Gastroesophageal sphincter (tissue), 3 donors: ENCODE results near the gene PCDHGA9.

ENCODE experiments used
- POLR2A ChIP-seq, 2 donors: fragments of 450-650 bp; IDR thresholded peaks; one replicate each; pipeline ENCODE4 v1.6.1; 2017; ENCODE audit warnings: antibody characterized with exemption in 2 of 2, mild to moderate bottlenecking in 2 of 2, moderate library complexity in 1 of 2
- TF ChIP-seq, protein P1 (sequence below), 4 experiments: fragments of 200-600 bp in 2 of 4; fragments of 450-650 bp in 2 of 4; sonication (generic) in 1 of 4; IDR thresholded peaks; one replicate each; pipeline ENCODE4 v1.5.1; 2017 to 2019; ENCODE audit warnings: antibody characterized with exemption in 4 of 4, mild to moderate bottlenecking in 2 of 4, moderate library complexity in 2 of 4

DNA sequence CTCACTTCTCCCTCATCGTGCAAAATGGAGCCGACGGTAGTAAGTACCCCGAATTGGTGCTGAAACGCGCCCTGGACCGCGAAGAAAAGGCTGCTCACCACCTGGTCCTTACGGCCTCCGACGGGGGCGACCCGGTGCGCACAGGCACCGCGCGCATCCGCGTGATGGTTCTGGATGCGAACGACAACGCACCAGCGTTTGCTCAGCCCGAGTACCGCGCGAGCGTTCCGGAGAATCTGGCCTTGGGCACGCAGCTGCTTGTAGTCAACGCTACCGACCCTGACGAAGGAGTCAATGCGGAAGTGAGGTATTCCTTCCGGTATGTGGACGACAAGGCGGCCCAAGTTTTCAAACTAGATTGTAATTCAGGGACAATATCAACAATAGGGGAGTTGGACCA is 28.7 kb downstream of the PCDHGA9 start:
- TF ChIP-seq, protein P1, sequence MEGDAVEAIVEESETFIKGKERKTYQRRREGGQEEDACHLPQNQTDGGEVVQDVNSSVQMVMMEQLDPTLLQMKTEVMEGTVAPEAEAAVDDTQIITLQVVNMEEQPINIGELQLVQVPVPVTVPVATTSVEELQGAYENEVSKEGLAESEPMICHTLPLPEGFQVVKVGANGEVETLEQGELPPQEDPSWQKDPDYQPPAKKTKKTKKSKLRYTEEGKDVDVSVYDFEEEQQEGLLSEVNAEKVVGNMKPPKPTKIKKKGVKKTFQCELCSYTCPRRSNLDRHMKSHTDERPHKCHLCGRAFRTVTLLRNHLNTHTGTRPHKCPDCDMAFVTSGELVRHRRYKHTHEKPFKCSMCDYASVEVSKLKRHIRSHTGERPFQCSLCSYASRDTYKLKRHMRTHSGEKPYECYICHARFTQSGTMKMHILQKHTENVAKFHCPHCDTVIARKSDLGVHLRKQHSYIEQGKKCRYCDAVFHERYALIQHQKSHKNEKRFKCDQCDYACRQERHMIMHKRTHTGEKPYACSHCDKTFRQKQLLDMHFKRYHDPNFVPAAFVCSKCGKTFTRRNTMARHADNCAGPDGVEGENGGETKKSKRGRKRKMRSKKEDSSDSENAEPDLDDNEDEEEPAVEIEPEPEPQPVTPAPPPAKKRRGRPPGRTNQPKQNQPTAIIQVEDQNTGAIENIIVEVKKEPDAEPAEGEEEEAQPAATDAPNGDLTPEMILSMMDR (IDR thresholded peaks at IDR 0.05), result no peak
- TF ChIP-seq POLR2A (IDR thresholded peaks at IDR 0.05), result no peak
